A549 (cell line): ENCODE measurements around the gene NRGN.

Experiments used
- CHD4 ChIP-seq: fragments of 200-600 bp; sonication (generic); IDR thresholded peaks from 2 replicates; pipeline ENCODE4 v1.6.1; 2016; ENCODE audit warnings: antibody characterized with exemption, mild to moderate bottlenecking, borderline replicate concordance
- CTCF ChIP-seq: fragments of >200 bp; sonication (Bioruptor Twin); formaldehyde crosslinking; IDR thresholded peaks from 3 replicates; pipeline ENCODE4 v1.5.1; 2016
- HDAC2 ChIP-seq: fragments of 200-600 bp; sonication (generic); IDR thresholded peaks from 2 replicates; pipeline ENCODE4 v1.6.1; 2016
- MAFK ChIP-seq: fragments of 450-650 bp; IDR thresholded peaks from 2 replicates; pipeline ENCODE4 v1.6.1; 2014; ENCODE audit not compliant: partially characterized antibody
- PBX3 ChIP-seq: IDR thresholded peaks from 2 replicates; pipeline ENCODE4 v1.6.1; 2012
- POLR2A ChIP-seq: IDR thresholded peaks from 2 replicates; pipeline ENCODE4 v1.6.1; 2012; ENCODE audit warnings: mild to moderate bottlenecking, low read length

GRCh38 chr11:124756753-124757227 lies 17.0 kb downstream of the NRGN start:
- TF ChIP-seq MAFK (no peak), CHD4 (no peak), CTCF (no peak), HDAC2 (no peak), POLR2A (no peak), PBX3 (no peak)
